A549 (cell line): ENCODE measurements around the gene EVC. TPM values are rescaled to one million over a fixed set of nuclear protein-coding genes. Genes with fewer than 3 reads are reported as not detected.

Experiments used
- ATAC-seq, 2 experiments: fragments of 200-7000 bp in 1 of 2; fragments of >200 bp in 1 of 2; cut with Nextera tagmentation in 1 of 2; cut with Tn5 transposase in 1 of 2; 3 replicates each; pipeline versions ENCODE4 v1.8.0 to v1.9.1; 2018 to 2020; ENCODE audit warnings: mild to moderate bottlenecking in 1 of 2, moderate library complexity in 1 of 2
- CTCF ChIA-PET: fragments of 300-600 bp; sonication (Branson Sonifier 250); formaldehyde crosslinking; extraction: SDS; loops from one replicate; lab custom pipeline; 2021; ENCODE audit warnings: antibody characterized with exemption, inconsistent platforms; lab: Yijun Ruan, JAX
- POLR2A ChIA-PET: fragments of 350-600 bp; formaldehyde crosslinking; extraction: SDS; loops from one replicate; lab custom pipeline; 2021; ENCODE audit warnings: antibody characterized with exemption, inconsistent platforms; lab: Yijun Ruan, JAX
- DNase-seq, 2 experiments: peaks; one replicate each; pipeline versions ENCODE4 v3.0.0 to v3.0.0-alpha.2; 2011 to 2016; ENCODE audit warnings: low read depth in 1 of 2, low spot score in 1 of 2
- FAIRE-seq: peaks from 2 replicates; lab custom pipeline; 2011; peaks lifted over from hg19 to GRCh38; lab: Jason Lieb, UNC
- H3K27ac ChIP-seq, 2 experiments: fragments of >200 bp; sonication (Bioruptor Twin); formaldehyde crosslinking; 3 replicates each; pipeline ENCODE4 v1.5.1; 2016 to 2017
- H3K4me1 ChIP-seq: fragments of >200 bp; sonication (Bioruptor Twin); formaldehyde crosslinking; 3 replicates; pipeline ENCODE4 v1.6.1; 2016
- H3K4me2 ChIP-seq: fragments of >200 bp; sonication (Bioruptor Twin); formaldehyde crosslinking; 3 replicates; pipeline ENCODE4 v1.6.1; 2016
- H3K4me3 ChIP-seq: fragments of >200 bp; sonication (Bioruptor Twin); formaldehyde crosslinking; 3 replicates; pipeline ENCODE4 v1.5.1; 2016
- H3K9me3 ChIP-seq: fragments of >200 bp; sonication (Bioruptor Twin); formaldehyde crosslinking; 3 replicates; pipeline ENCODE4 v1.6.1; 2016
- BHLHE40 ChIP-seq: IDR thresholded peaks from 2 replicates; pipeline ENCODE4 v1.6.1; 2012; ENCODE audit warnings: low read depth, low read length, inconsistent platforms
- CBX2 ChIP-seq: fragments of 200-600 bp; sonication (generic); IDR thresholded peaks from 2 replicates; pipeline ENCODE4 v1.6.1; 2016; ENCODE audit warnings: low read depth, mild to moderate bottlenecking, borderline replicate concordance
- CBX8 ChIP-seq: fragments of 200-600 bp; sonication (generic); IDR thresholded peaks from 2 replicates; pipeline ENCODE4 v1.6.1; 2016
- E2F6 ChIP-seq: IDR thresholded peaks from 2 replicates; pipeline ENCODE4 v1.6.1; 2012; ENCODE audit warnings: low read depth, borderline replicate concordance
- ELK1 ChIP-seq: fragments of 150-350 bp; IDR thresholded peaks from 2 replicates; pipeline ENCODE4 v1.6.1; 2014; ENCODE audit warnings: low read depth, mild to moderate bottlenecking, low read length
- GATA3 ChIP-seq: IDR thresholded peaks from 2 replicates; pipeline ENCODE4 v1.6.1; 2012; ENCODE audit warnings: borderline replicate concordance
- HES2 ChIP-seq: fragments of >200 bp; sonication (Bioruptor Twin); formaldehyde crosslinking; IDR thresholded peaks from 2 replicates; pipeline ENCODE4 v1.6.1; 2016
- HEYL ChIP-seq: fragments of 250-450 bp; sonication (Bioruptor Pico); IDR thresholded peaks from 2 replicates; pipeline ENCODE4 v1.8.0; 2021; ENCODE audit warnings: mild to moderate bottlenecking, moderate library complexity
- HMGXB4 ChIP-seq: fragments of 250-450 bp; sonication (Bioruptor Pico); IDR thresholded peaks from 2 replicates; pipeline ENCODE4 v1.5.0; 2021; ENCODE audit warnings: mild to moderate bottlenecking, moderate library complexity, borderline replicate concordance
- HOXB5 ChIP-seq: fragments of 250-450 bp; sonication (Bioruptor Pico); IDR thresholded peaks from 2 replicates; pipeline ENCODE4 v1.5.0; 2020; ENCODE audit warnings: mild to moderate bottlenecking, moderate library complexity
- JUN ChIP-seq, 2 experiments: fragments of >200 bp; sonication (Bioruptor Twin); formaldehyde crosslinking; IDR thresholded peaks; 2 replicates in 1 of 2; 3 replicates in 1 of 2; pipeline ENCODE4 v1.6.1; 2016 to 2017
- JUNB ChIP-seq: fragments of >200 bp; sonication (Bioruptor Twin); formaldehyde crosslinking; IDR thresholded peaks from 2 replicates; pipeline ENCODE4 v1.6.1; 2016
- MAZ ChIP-seq: fragments of 150-350 bp; IDR thresholded peaks from 2 replicates; pipeline ENCODE4 v1.6.1; 2014; ENCODE audit warnings: antibody characterized with exemption, low read depth, low read length, borderline replicate concordance
- MYC ChIP-seq: IDR thresholded peaks from 2 replicates; pipeline ENCODE4 v1.6.1; 2012; ENCODE audit warnings: mild to moderate bottlenecking, inconsistent platforms, low read length, improper control_type of control experiment, borderline replicate concordance
- PHF8 ChIP-seq: fragments of 200-600 bp; sonication (generic); IDR thresholded peaks from 2 replicates; pipeline ENCODE4 v1.6.1; 2016; ENCODE audit warnings: low read depth, mild to moderate bottlenecking, antibody characterized with exemption, moderate library complexity, borderline replicate concordance
- POLR2AphosphoS2 ChIP-seq: conservative IDR thresholded peaks from 2 replicates; pipeline ENCODE4 v1.6.1; 2012; ENCODE audit warnings: low read length, improper control_type of control experiment, inconsistent platforms
- RAD21 ChIP-seq, 2 experiments: fragments of >200 bp in 1 of 2; sonication (Bioruptor Twin) in 1 of 2; formaldehyde crosslinking in 1 of 2; IDR thresholded peaks in 1 of 2; conservative IDR thresholded peaks in 1 of 2; 2 replicates in 1 of 2; 3 replicates in 1 of 2; pipeline ENCODE4 v1.6.1; 2012 to 2018; ENCODE audit warnings: inconsistent platforms in 1 of 2
- RARB ChIP-seq: fragments of 250-450 bp; sonication (Bioruptor Pico); IDR thresholded peaks from 2 replicates; pipeline ENCODE4 v1.8.0; 2021; ENCODE audit warnings: mild to moderate bottlenecking, moderate library complexity
- RCOR1 ChIP-seq: fragments of 150-350 bp; IDR thresholded peaks from 2 replicates; pipeline ENCODE4 v1.6.1; 2014; ENCODE audit warnings: antibody characterized with exemption, low read length, low read depth
- REST ChIP-seq: fragments of 200-600 bp; sonication (generic); IDR thresholded peaks from 2 replicates; pipeline ENCODE4 v1.6.1; 2016; ENCODE audit warnings: antibody characterized with exemption, mild to moderate bottlenecking, moderate library complexity
- SREBF2 ChIP-seq: fragments of 450-650 bp; IDR thresholded peaks from 2 replicates; pipeline ENCODE4 v1.6.1; 2014; ENCODE audit warnings: mild to moderate bottlenecking, moderate library complexity
- ZC3H11A ChIP-seq: fragments of 450-650 bp; IDR thresholded peaks from 2 replicates; pipeline ENCODE4 v1.6.1; 2014; ENCODE audit warnings: antibody characterized with exemption, mild to moderate bottlenecking
- WGBS: methylation state at CpG from one replicate; pipeline ENCODE4 v1.1.6; 2017; ENCODE audit errors: missing lambda C conversion rate; 5-methylcytosine and 5-hydroxymethylcytosine counted together
- polyA plus RNA-seq, 4 experiments: library from polyadenylated mRNA; depleted of rRNA in 3 of 4; stranded (reverse); fragments of >200 nt; fragmentation: RNase III in 1 of 4; extraction: RNeasy Plus Mini Kit Qiagen cat#74134 plus additional on column Dnase treatment in 1 of 4; gene quantifications; 2 replicates in 3 of 4; 3 replicates in 1 of 4; pipeline ENCODE4 v1.2.3, GENCODE V29; 2011 to 2017

The EVC gene
- polyA plus RNA-seq, 2 of the 4 experiments (the other 2 are of a cell fraction) = 3.0 to 5.5 TPM

GRCh38 chr4:5795580-5795979 lies 84.6 kb downstream of the EVC start:
- ChIA-PET POLR2A (no interaction called here), CTCF (interaction anchor here (0.7 kb wide), 1 partner anchor 746 kb away, joined by 3 read pairs; no protein-coding TSS in a partner anchor)
- no peaks in the 10 kb centered on the region for H3K9me3 ChIP-seq
- no peak overlapping the region for H3K27ac ChIP-seq
- no peak overlapping the region for H3K4me3 ChIP-seq
- H3K4me1 ChIP-seq = no peaks in the 10 kb centered on the region
- ATAC-seq (no peak), FAIRE-seq (no peak), DNase-seq (no peak)
- TF ChIP-seq MAZ (no peak), JUN (IDR thresholded peaks at IDR 0.05) (no peak), REST (no peak), JUNB (no peak), PHF8 (no peak), MYC (no peak), POLR2AphosphoS2 (no peak), E2F6 (no peak), SREBF2 (no peak), RARB (CRISPR knock-in tag) (no peak), RAD21 (conservative IDR thresholded peaks at IDR 0.05 in 1 of 2, IDR thresholded peaks at IDR 0.05 in 1 of 2) (no peak), CBX2 (no peak), CBX8 (no peak), HES2 (no peak), HMGXB4 (CRISPR knock-in tag) (no peak), GATA3 (no peak)
- WGBS = 85% methylated on average over 5 of the region's 5 CpGs
- H3K4me2 ChIP-seq = no peak overlapping the region

GRCh38 chr4:5796976-5797375 lies 86.0 kb downstream of the EVC start:
- no peak overlapping the region for H3K4me3 ChIP-seq
- POLR2A ChIA-PET = no interaction called here
- TF ChIP-seq BHLHE40 = no peak
- no peak for TF ChIP-seq HOXB5 (CRISPR knock-in tag)
- TF ChIP-seq HEYL = no peak
- TF ChIP-seq REST = no peak
- no peak for TF ChIP-seq RAD21 (conservative IDR thresholded peaks at IDR 0.05 in 1 of 2, IDR thresholded peaks at IDR 0.05 in 1 of 2)
- TF ChIP-seq ZC3H11A = no peak
- TF ChIP-seq RCOR1 = no peak
- TF ChIP-seq PHF8 = no peak
- TF ChIP-seq ELK1 = no peak
- TF ChIP-seq HMGXB4 (CRISPR knock-in tag) = no peak
- TF ChIP-seq GATA3 = no peak
- TF ChIP-seq, all 56 proteins: peak for 0
- WGBS = 100% methylated on average over 1 of the region's 18 CpGs
- Histone ChIP-seq H3K4me1 (no peaks in the 10 kb centered on the region), H3K27ac (no peak overlapping the region), H3K4me2 (no peak overlapping the region), H3K9me3 (no peaks in the 10 kb centered on the region)
- CTCF ChIA-PET = no interaction called here
- ATAC-seq = no peak
- DNase-seq = no peak
- no peak for FAIRE-seq
